Neural progenitor cell (in vitro differentiated cells): ENCODE measurements around the gene SMOC2.

Experiments used
- CTCF ChIP-seq: fragments of 200-600 bp; sonication (generic); IDR thresholded peaks from 2 replicates; pipeline ENCODE4 v1.5.1; 2017; ENCODE audit warnings: antibody characterized with exemption, mild to moderate bottlenecking
- EZH2 ChIP-seq: fragments of 200-600 bp; sonication (generic); IDR thresholded peaks from 2 replicates; pipeline ENCODE4 v1.6.1; 2017; ENCODE audit warnings: antibody characterized with exemption, mild to moderate bottlenecking, moderate library complexity
- EZH2phosphoT487 ChIP-seq: fragments of 200-600 bp; sonication (generic); IDR thresholded peaks from 2 replicates; pipeline ENCODE4 v1.6.1; 2017; ENCODE audit warnings: antibody characterized with exemption

GRCh38 chr6:168464546-168464945 lies 23.6 kb downstream of the SMOC2 start:
- TF ChIP-seq CTCF: no peak
- no peak for TF ChIP-seq EZH2
- TF ChIP-seq EZH2phosphoT487: no peak
